Endodermal cell (in vitro differentiated cells): ENCODE measurements around the gene PALLD. TPM values are rescaled to one million over a fixed set of nuclear protein-coding genes. Genes with fewer than 3 reads are reported as not detected.

Source experiments
- DNase-seq: peaks from one replicate; pipeline ENCODE4 v3.0.0-alpha.2; 2017
- H3K27ac ChIP-seq: 2 replicates; pipeline ENCODE4 v1.5.1; 2013; ENCODE audit warnings: mild to moderate bottlenecking, low read depth, low read length, moderate library complexity
- H3K27me3 ChIP-seq: 2 replicates; pipeline ENCODE4 v1.6.1; 2013; ENCODE audit warnings: mild to moderate bottlenecking, low read length, moderate library complexity; ENCODE audit not compliant: insufficient read depth, control insufficient read depth, poor library complexity, severe bottlenecking
- H3K36me3 ChIP-seq: 2 replicates; pipeline ENCODE4 v1.7.0; 2013; ENCODE audit warnings: mild to moderate bottlenecking, low read length, moderate library complexity; ENCODE audit not compliant: control insufficient read depth, insufficient read depth
- H3K4me1 ChIP-seq: one replicate; pipeline ENCODE4 v1.7.0; 2013; ENCODE audit warnings: low read length; ENCODE audit not compliant: control insufficient read depth, insufficient read depth
- H3K4me3 ChIP-seq: 2 replicates; pipeline ENCODE4 v1.5.1; 2013; ENCODE audit warnings: mild to moderate bottlenecking, low read length, moderate library complexity
- H3K9ac ChIP-seq: 2 replicates; pipeline ENCODE4 v1.6.1; 2013; ENCODE audit warnings: mild to moderate bottlenecking, low read length, moderate library complexity; ENCODE audit not compliant: poor library complexity, severe bottlenecking; ENCODE audit errors: extremely low read depth
- H3K9me3 ChIP-seq: 2 replicates; pipeline ENCODE4 v1.6.1; 2013; ENCODE audit warnings: mild to moderate bottlenecking, low read length, moderate library complexity; ENCODE audit not compliant: control insufficient read depth
- H3K27ac Mint-ChIP-seq: 2 replicates; pipeline ENCODE4 v1.8.0; 2020; ENCODE audit warnings: mixed read lengths
- H3K27me3 Mint-ChIP-seq: 2 replicates; pipeline ENCODE4 v1.8.0; 2021; ENCODE audit warnings: mild to moderate bottlenecking, mixed read lengths; ENCODE audit not compliant: insufficient read depth
- H3K36me3 Mint-ChIP-seq: 2 replicates; pipeline ENCODE4 v1.8.0; 2020; ENCODE audit warnings: low read depth, mixed read lengths
- H3K4me1 Mint-ChIP-seq: 2 replicates; pipeline ENCODE4 v1.8.0; 2020; ENCODE audit warnings: mixed read lengths
- H3K4me3 Mint-ChIP-seq: 2 replicates; pipeline ENCODE4 v1.8.0; 2020; ENCODE audit warnings: mild to moderate bottlenecking, moderate library complexity, mixed read lengths
- H3K9me3 Mint-ChIP-seq: 2 replicates; pipeline ENCODE4 v1.8.0; 2020; ENCODE audit warnings: mild to moderate bottlenecking, mixed read lengths
- CTCF ChIP-seq: fragments of 200-600 bp; sonication (generic); conservative IDR thresholded peaks from 2 replicates; pipeline ENCODE4 v1.5.0; 2021; ENCODE audit warnings: antibody characterized with exemption, mild to moderate bottlenecking
- WGBS, 2 experiments: methylation state at CpG; one replicate each; pipeline versions ENCODE4 v1.1.5 to v1.1.7; 2013; ENCODE audit warnings: missing lambda C conversion rate in 2 of 2, mixed read lengths in 1 of 2; ENCODE audit not compliant: insufficient coverage in 1 of 2, insufficient read length in 1 of 2; 5-methylcytosine and 5-hydroxymethylcytosine counted together
- total RNA-seq, 2 donors: library from RNA; stranded (reverse); fragmentation: NEBNext Ultra II Directional in 1 of 2; extraction: Animal tissue kit (Norgen Biotek cat#: 25700) in 1 of 2; gene quantifications; 2 replicates in 1 of 2; 3 replicates in 1 of 2; pipeline ENCODE4 v1.2.1, GENCODE V29; 2021

PALLD gene
- total RNA-seq, 2 donors from 2014 or later = 51.8 to 86.7 TPM

- Mint-ChIP-seq H3K9me3 (no peaks in the 10 kb centered on the region), H3K27me3 (no peaks in the 10 kb centered on the region), H3K36me3 (peaks cover 28% of the 10 kb centered on the region), H3K27ac (no peak overlapping the region), H3K4me3 (no peak overlapping the region), H3K4me1 (peaks cover 6% of the 10 kb centered on the region)
- Histone ChIP-seq H3K4me1 (no peaks in the 10 kb centered on the region), H3K27me3 (no peaks in the 10 kb centered on the region), H3K9ac (no peak overlapping the region), H3K4me3 (no peak overlapping the region), H3K27ac (no peak overlapping the region), H3K36me3 (peaks cover 49% of the 10 kb centered on the region), H3K9me3 (no peaks in the 10 kb centered on the region)
- WGBS, 2 experiments = 95 to 100% methylated on average over 1 to 9 of the region's 9 CpGs
- no peak for DNase-seq
- TF ChIP-seq CTCF = no peak
Measured at GRCh38 chr4:168859888-168860694, 363.2 kb downstream of the PALLD start.

GRCh38 chr4:168860827-168861226 is 364.0 kb downstream of the PALLD start:
- no peak overlapping the region for H3K9ac ChIP-seq

More at GRCh38 chr4:168860827-168861226, 364.0 kb downstream of the PALLD start:
- H3K27ac Mint-ChIP-seq = no peak overlapping the region
- H3K9me3 Mint-ChIP-seq = no peaks in the 10 kb centered on the region
- peaks cover 49% of the 10 kb centered on the region for H3K36me3 ChIP-seq
- WGBS, 2 experiments = 80 to 90% methylated on average over 1 to 3 of the region's 3 CpGs
- no peak overlapping the region for H3K4me3 ChIP-seq
- no peak overlapping the region for H3K27ac ChIP-seq
- no peak for DNase-seq
- H3K4me1 ChIP-seq = no peaks in the 10 kb centered on the region
- H3K4me1 Mint-ChIP-seq = peaks cover 6% of the 10 kb centered on the region
- H3K9me3 ChIP-seq = no peaks in the 10 kb centered on the region
- H3K27me3 Mint-ChIP-seq = no peaks in the 10 kb centered on the region
- TF ChIP-seq CTCF = no peak
- H3K27me3 ChIP-seq = no peaks in the 10 kb centered on the region
- no peak overlapping the region for H3K4me3 Mint-ChIP-seq
- peaks cover 21% of the 10 kb centered on the region for H3K36me3 Mint-ChIP-seq
